G401 (cell line): ENCODE results near the gene SUMO3. TPM values are rescaled to one million over a fixed set of nuclear protein-coding genes. Genes with fewer than 3 reads are reported as not detected.
A peak's percentile ranks its signal among the peaks of the same experiment; 100 is the strongest.

Experiments used
- DNase-seq: peaks from one replicate; pipeline ENCODE4 v3.0.0-alpha.2; 2015; ENCODE audit warnings: low spot score
- in situ Hi-C: cut with HindIII; loops from 2 replicates; pipeline ENCODE4 v1.10.0; 2016; ENCODE audit warnings: low sequenced_read_pairs, mixed read lengths
- total RNA-seq: library from RNA; depleted of rRNA; stranded (reverse); fragments of >200 nt; shearing (Covaris generic); gene quantifications from 2 replicates; pipeline ENCODE4 v1.2.3, GENCODE V29; 2014

The SUMO3 gene
- total RNA-seq, 1 experiment from 2014 or later: 59.0 TPM

- in situ Hi-C loops: loop anchor here (25.0 kb wide), 1 partner anchor 304 kb away; no protein-coding TSS in a partner anchor
- DNase-seq: no peak
These were observed 26.6 kb downstream of the SUMO3 start for GRCh38 chr21:44791246-44791645.

- DNase-seq: no peak
- in situ Hi-C loops: loop anchor here (25.0 kb wide), 1 partner anchor 303 kb away; no protein-coding TSS in a partner anchor
These were observed 27.5 kb downstream of the SUMO3 start for GRCh38 chr21:44790368-44790767.

- no peak for DNase-seq
- in situ Hi-C loops: loop anchor here (25.0 kb wide), 1 partner anchor 303 kb away; no protein-coding TSS in a partner anchor
These were observed 28.0 kb downstream of the SUMO3 start for GRCh38 chr21:44789880-44790279.

- DNase-seq: no peak
- in situ Hi-C loops: loop anchor here (25.0 kb wide), 1 partner anchor 298 kb away; no protein-coding TSS in a partner anchor
These were observed 32.1 kb downstream of the SUMO3 start for GRCh38 chr21:44785620-44786335.

- in situ Hi-C loops: loop anchor here (25.0 kb wide), 1 partner anchor 298 kb away; no protein-coding TSS in a partner anchor
- no peak for DNase-seq
These were observed 33.1 kb downstream of the SUMO3 start for GRCh38 chr21:44784810-44785209.

GRCh38 chr21:44783020-44783696 is 34.7 kb downstream of the SUMO3 start:
- in situ Hi-C loops: loop anchor here (25.0 kb wide), 1 partner anchor 296 kb away; no protein-coding TSS in a partner anchor
- no peak for DNase-seq

- DNase-seq: no peak
- in situ Hi-C loops: loop anchor here (25.0 kb wide), 1 partner anchor 294 kb away; no protein-coding TSS in a partner anchor
These were observed 36.9 kb downstream of the SUMO3 start for GRCh38 chr21:44780767-44781459.

GRCh38 chr21:44780137-44780502 is 37.7 kb downstream of the SUMO3 start:
- in situ Hi-C loops: loop anchor here (25.0 kb wide), 1 partner anchor 293 kb away; no protein-coding TSS in a partner anchor

GRCh38 chr21:44779417-44780136 is 38.3 kb downstream of the SUMO3 start:
- DNase-seq: no peak
- in situ Hi-C loops: loop anchor here (25.0 kb wide), 1 partner anchor 292 kb away; no protein-coding TSS in a partner anchor

More at GRCh38 chr21:44780137-44780502, 37.7 kb downstream of the SUMO3 start:
- DNase-seq: no peak

GRCh38 chr21:44778983-44779382 is 38.9 kb downstream of the SUMO3 start:
- no peak for DNase-seq
- in situ Hi-C loops: loop anchor here (25.0 kb wide), 1 partner anchor 292 kb away; no protein-coding TSS in a partner anchor

GRCh38 chr21:44778499-44778911 is 39.4 kb downstream of the SUMO3 start:
- DNase-seq: no peak
- in situ Hi-C loops: loop anchor here (25.0 kb wide), 1 partner anchor 291 kb away; no protein-coding TSS in a partner anchor

GRCh38 chr21:44778094-44778493 is 39.8 kb downstream of the SUMO3 start:
- in situ Hi-C loops: loop anchor here (25.0 kb wide), 1 partner anchor 291 kb away; no protein-coding TSS in a partner anchor
- no peak for DNase-seq

GRCh38 chr21:44774972-44775371 is 42.9 kb downstream of the SUMO3 start:
- in situ Hi-C loops: loop anchor here (25.0 kb wide), 1 partner anchor 288 kb away; no protein-coding TSS in a partner anchor
- no peak for DNase-seq

- DNase-seq: no peak
- in situ Hi-C loops: no loop called here
These were observed 44.5 kb downstream of the SUMO3 start for GRCh38 chr21:44773291-44773932.

- in situ Hi-C loops: no loop called here
- no peak for DNase-seq
These were observed 45.9 kb downstream of the SUMO3 start for GRCh38 chr21:44771896-44772525.

- DNase-seq: peak; percentile 69
- in situ Hi-C loops: no loop called here
These were observed 49.7 kb downstream of the SUMO3 start for GRCh38 chr21:44767834-44768831.
